ENCODE data around the gene EFNA2.
A peak's percentile ranks its signal among the peaks of the same experiment; 100 is the strongest.

The EFNA2 gene

GRCh38 chr19:1272423-1273262, 13.0 kb upstream of the EFNA2 start:
- no peak for DNase-seq

DNA sequence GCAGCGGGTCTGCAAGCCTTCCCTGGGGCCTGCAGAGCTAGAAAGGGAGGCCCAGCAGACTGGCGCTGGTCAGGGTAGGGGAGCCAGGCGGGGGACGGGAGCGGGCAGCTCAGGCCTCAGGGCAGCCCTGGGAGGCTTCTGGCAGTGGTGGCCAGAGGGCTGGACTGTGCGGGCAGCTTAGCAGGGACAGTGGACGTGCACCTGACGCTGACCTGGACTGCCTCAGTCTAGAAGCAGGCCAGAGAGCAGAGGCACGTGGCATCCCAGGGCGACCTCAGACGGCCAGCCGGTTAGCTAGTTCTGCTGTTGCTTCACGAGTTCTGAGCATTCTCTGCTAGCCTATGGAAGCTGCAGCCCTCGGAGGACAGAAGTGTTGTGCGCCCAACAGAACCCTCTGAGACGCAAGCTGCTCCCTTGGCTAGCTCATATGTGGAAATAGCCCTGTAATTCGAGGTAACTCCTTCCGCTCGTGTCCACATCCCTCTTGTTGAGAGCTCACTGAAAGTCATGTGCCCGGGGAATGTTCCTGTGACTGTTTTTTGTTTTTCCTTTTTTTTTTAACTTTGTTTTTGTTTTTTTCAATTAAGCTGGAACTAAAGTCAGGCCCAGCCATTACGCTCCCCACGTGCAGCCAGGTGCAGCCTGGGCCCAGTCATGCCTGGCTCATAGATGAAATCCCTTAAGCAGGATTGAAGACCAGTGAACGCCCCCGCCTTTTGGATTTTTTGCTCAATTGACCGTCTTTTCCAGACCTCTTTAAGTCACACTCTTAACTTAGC, 12.2 kb upstream of the EFNA2 start:
- no peak for DNase-seq

GRCh38 chr19:1274081-1274851, 11.4 kb upstream of the EFNA2 start:
- no peak for DNase-seq

DNA sequence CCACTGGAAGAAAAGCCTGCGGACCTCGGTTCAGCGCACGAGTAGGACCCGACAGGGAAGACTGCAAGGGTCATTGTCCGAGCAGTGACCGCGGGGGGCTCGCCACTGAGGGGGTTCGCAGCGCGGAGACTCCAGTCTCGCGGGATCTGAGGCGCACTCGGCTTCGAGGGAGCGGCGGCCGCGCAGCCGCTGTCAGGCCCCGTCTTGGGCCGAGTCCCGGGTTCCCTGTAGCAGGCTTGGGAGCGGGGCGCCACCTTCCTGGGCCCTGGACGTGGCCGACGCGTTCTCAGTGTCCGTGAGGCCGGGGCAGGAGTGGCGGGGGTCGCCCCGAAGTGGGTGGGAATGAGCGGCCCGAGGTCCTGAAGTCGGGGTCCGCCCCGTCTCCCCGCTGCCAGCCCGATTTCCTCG, 10.8 kb upstream of the EFNA2 start:
- DNase-seq = no peak

GRCh38 chr19:1275260-1275975, 10.3 kb upstream of the EFNA2 start, which contains the start of gene FAM174C:
TSS of gene FAM174C (plus strand) at chr19:1275530. CDS start at chr19:1275550, 20 bp downstream.
- peak; percentile 87 for DNase-seq

GRCh38 chr19:1275976-1276627, 9.6 kb upstream of the EFNA2 start:
- no peak for DNase-seq

GRCh38 chr19:1276628-1277022, 9.0 kb upstream of the EFNA2 start:
- DNase-seq = no peak

DNA sequence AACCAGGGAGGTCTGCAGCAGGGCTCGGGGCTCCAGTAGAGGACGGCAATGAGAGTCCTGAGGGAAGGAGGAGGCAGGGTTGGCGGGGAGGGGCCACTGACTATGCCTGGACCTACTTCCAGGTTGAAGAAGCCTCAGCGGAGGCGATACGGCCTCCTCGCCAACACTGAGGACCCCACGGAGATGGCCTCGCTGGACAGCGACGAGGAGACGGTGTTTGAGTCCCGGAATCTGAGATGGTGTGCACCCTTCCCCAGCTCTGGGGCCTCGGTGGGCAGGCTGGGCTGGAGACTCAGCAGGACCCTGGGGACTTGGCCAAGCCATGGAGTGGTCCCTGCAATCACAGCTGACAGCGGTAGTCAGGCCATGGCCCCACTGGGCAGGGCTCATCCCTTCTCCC, 8.6 kb upstream of the EFNA2 start:
- no peak for DNase-seq

- no peak for DNase-seq
These were observed 7.6 kb upstream of the EFNA2 start for GRCh38 chr19:1278074-1278473.

- no peak for DNase-seq
These were observed 6.7 kb upstream of the EFNA2 start for GRCh38 chr19:1278713-1279660.

DNA sequence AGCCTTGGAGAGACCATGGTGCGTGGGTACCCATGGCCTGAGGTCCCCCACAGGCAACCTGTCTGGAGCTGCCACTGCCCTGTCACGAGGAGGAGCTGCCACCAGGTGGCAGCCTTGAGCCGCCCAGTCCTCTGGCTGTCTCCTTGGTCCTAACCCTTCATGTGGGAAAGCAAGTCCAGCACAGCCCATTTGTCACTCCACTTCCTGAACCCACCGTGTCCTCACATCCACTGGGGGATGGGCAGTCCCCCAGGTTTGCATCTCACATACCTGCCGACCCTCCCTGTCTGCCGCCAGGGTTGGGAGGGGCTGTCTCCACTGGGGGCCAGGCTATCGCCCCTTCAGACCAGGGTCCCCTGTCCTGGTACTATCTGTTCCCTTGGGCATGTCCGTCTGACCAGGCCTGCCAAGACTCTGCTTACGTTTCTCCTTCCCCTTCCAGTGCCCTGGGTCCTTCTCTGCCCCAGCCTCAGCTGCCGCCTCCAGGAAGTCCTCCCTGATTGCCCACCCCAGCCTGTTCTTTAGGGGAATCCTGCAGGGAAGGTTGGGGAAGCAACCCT, 5.8 kb upstream of the EFNA2 start:
- peak; percentile 25 for DNase-seq

DNA sequence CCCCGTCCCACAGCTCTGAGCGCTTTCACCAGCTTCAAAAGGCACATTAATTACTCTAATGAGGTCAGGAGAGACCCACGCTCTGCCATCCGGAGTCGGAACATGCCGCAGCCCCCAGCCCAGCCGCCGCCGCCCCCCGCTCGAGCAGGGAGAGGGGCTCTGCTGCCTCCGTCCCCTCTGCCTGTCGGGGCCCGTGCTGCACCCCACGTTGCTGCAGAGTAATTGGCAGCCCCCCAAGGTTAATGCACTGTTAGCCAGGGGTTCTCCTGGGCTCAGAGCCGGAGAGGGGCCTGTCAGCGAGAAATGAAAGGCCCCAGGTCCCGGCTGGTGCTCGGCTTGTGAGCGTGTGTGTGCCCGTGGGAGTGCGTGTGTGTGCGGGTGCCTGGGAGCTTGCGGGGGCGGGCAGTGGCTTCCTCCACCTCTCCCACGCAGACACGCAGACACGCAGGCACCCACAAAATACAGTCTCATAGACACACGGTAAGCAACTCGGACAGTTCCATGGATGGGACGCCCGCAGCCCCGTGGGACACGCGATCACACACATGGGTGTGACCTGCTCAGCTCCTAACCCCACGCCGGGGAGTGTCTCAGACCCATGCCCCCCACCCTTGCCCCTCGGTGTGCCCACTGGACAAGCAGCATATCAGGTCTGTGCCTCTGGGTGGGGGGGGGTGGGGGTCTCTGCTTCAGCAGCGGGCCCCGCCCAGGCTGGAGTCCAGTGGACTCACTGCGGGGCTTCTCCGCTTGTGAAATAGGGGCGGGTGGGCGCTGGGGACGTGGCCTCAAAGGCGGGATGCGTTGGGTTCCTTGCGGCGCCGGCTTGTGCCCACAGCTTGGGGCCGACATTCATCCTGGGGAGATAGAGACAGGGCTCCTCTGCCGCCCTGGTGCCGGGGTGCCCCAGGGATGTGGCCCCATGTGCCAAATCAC, 4.8 kb upstream of the EFNA2 start:
- DNase-seq = no peak

- DNase-seq = no peak
These were observed 3.9 kb upstream of the EFNA2 start for GRCh38 chr19:1281569-1282287.

GRCh38 chr19:1282588-1283206, 3.0 kb upstream of the EFNA2 start:
- DNase-seq = no peak

- DNase-seq = no peak
These were observed 2.3 kb upstream of the EFNA2 start for GRCh38 chr19:1283207-1283916.

GRCh38 chr19:1283917-1284292, 1.8 kb upstream of the EFNA2 start:
- DNase-seq = no peak

GRCh38 chr19:1284293-1284978, 1.2 kb upstream of the EFNA2 start:
- no peak for DNase-seq
